Neural cell (in vitro differentiated cells): Measurements from ENCODE around the gene FGD3. TPM values are rescaled to one million over a fixed set of nuclear protein-coding genes. Genes with fewer than 3 reads are reported as not detected.

Experiments used
- H2AFZ ChIP-seq: fragments of 200-600, 300-800 bp; sonication (generic), shearing (Covaris generic); 2 replicates; pipeline ENCODE4 v1.6.0; 2014; ENCODE audit warnings: low read depth, mild to moderate bottlenecking, antibody characterized with exemption, low read length, moderate library complexity
- H3F3A ChIP-seq: fragments of 200-600 bp; shearing (Covaris generic); 2 replicates; pipeline ENCODE4 v1.6.1; 2016; ENCODE audit warnings: mild to moderate bottlenecking, moderate library complexity, mixed read lengths, antibody characterized with exemption, low read length; ENCODE audit not compliant: insufficient read depth, poor library complexity, severe bottlenecking
- H3K27ac ChIP-seq: fragments of 200-600, 300-800 bp; sonication (generic), shearing (Covaris generic); 2 replicates; pipeline ENCODE4 v1.5.1; 2014; ENCODE audit warnings: mild to moderate bottlenecking, low read length, moderate library complexity
- H3K27me3 ChIP-seq: fragments of 300-800, 200-600 bp; sonication (generic), shearing (Covaris generic); 2 replicates; pipeline ENCODE4 v1.6.0; 2014; ENCODE audit warnings: mild to moderate bottlenecking, low read depth, low read length, moderate library complexity; ENCODE audit not compliant: insufficient read depth
- H3K36me3 ChIP-seq: fragments of 300-800, 200-600 bp; sonication (generic), shearing (Covaris generic); 2 replicates; pipeline ENCODE4 v1.5.1; 2014; ENCODE audit warnings: mild to moderate bottlenecking, antibody characterized with exemption, low read length, moderate library complexity; ENCODE audit not compliant: insufficient read depth
- H3K4me2 ChIP-seq: fragments of 300-800, 200-600 bp; sonication (generic), shearing (Covaris generic); 2 replicates; pipeline ENCODE4 v1.6.0; 2014; ENCODE audit warnings: mild to moderate bottlenecking, low read length
- H3K4me3 ChIP-seq: fragments of 300-800, 200-600 bp; sonication (generic), shearing (Covaris generic); 2 replicates; pipeline ENCODE4 v1.5.1; 2014; ENCODE audit warnings: mild to moderate bottlenecking, low read length, moderate library complexity
- H3K79me2 ChIP-seq: fragments of 200-600 bp; shearing (Covaris generic); replicated peaks from 2 replicates; pipeline ENCODE4 v1.6.0; 2014; ENCODE audit warnings: mild to moderate bottlenecking, low read length, moderate library complexity; ENCODE audit not compliant: insufficient read depth
- H3K9ac ChIP-seq: fragments of 300-800, 200-600 bp; sonication (generic), shearing (Covaris generic); 2 replicates; pipeline ENCODE4 v1.6.1; 2016; ENCODE audit warnings: mild to moderate bottlenecking, low read length, mixed read lengths
- H3K9me2 ChIP-seq: fragments of 200-600 bp; shearing (Covaris generic); 2 replicates; pipeline ENCODE4 v1.6.1; 2016; ENCODE audit warnings: mild to moderate bottlenecking, low read length, mixed read lengths; ENCODE audit not compliant: insufficient read depth
- H3K9me3 ChIP-seq: fragments of 200-600, 300-800 bp; sonication (generic), shearing (Covaris generic); 2 replicates; pipeline ENCODE4 v1.6.1; 2016; ENCODE audit warnings: mild to moderate bottlenecking, mixed run types, low read length, moderate library complexity, mixed read lengths
- H4K20me1 ChIP-seq: fragments of 200-600 bp; shearing (Covaris generic); 2 replicates; pipeline ENCODE4 v1.6.1; 2016; ENCODE audit warnings: mild to moderate bottlenecking, mixed run types; ENCODE audit not compliant: insufficient read depth
- CTCF ChIP-seq: fragments of 450-650 bp; IDR thresholded peaks from 2 replicates; pipeline ENCODE4 v1.5.1; 2014; ENCODE audit warnings: antibody characterized with exemption, mild to moderate bottlenecking, moderate library complexity; ENCODE audit not compliant: poor library complexity, severe bottlenecking
- EP300 ChIP-seq: fragments of 450-650 bp; conservative IDR thresholded peaks from 2 replicates; pipeline ENCODE4 v1.6.1; 2014; ENCODE audit warnings: antibody characterized with exemption, mild to moderate bottlenecking, moderate library complexity; ENCODE audit not compliant: poor library complexity, severe bottlenecking
- EZH2 ChIP-seq: fragments of 200-600, 300-800 bp; shearing (Covaris generic), sonication (generic); IDR thresholded peaks from 2 replicates; pipeline ENCODE4 v1.6.1; 2014; ENCODE audit warnings: antibody characterized with exemption, low read length, borderline replicate concordance, mild to moderate bottlenecking; ENCODE audit not compliant: insufficient read depth, poor library complexity, severe bottlenecking
- MXI1 ChIP-seq: fragments of 450-650 bp; conservative IDR thresholded peaks from 2 replicates; pipeline ENCODE4 v1.6.1; 2014; ENCODE audit warnings: antibody characterized with exemption, mild to moderate bottlenecking; ENCODE audit not compliant: poor library complexity, severe bottlenecking
- POLR2AphosphoS5 ChIP-seq: IDR thresholded peaks from 2 replicates; pipeline ENCODE4 v1.6.1; 2012
- RAD21 ChIP-seq: fragments of 450-650 bp; conservative IDR thresholded peaks from 2 replicates; pipeline ENCODE4 v1.6.1; 2014; ENCODE audit warnings: antibody characterized with exemption, mild to moderate bottlenecking, moderate library complexity
- SMC3 ChIP-seq: fragments of 450-650 bp; conservative IDR thresholded peaks from 2 replicates; pipeline ENCODE4 v1.6.1; 2014; ENCODE audit warnings: antibody characterized with exemption, mild to moderate bottlenecking, moderate library complexity; ENCODE audit not compliant: poor library complexity
- TAF1 ChIP-seq: IDR thresholded peaks from 2 replicates; pipeline ENCODE4 v1.6.1; 2012; ENCODE audit warnings: low read depth
- polyA plus RNA-seq: library from polyadenylated mRNA; depleted of rRNA; stranded (reverse); fragments of >200 nt; gene quantifications from 2 replicates; pipeline ENCODE4 v1.2.3, GENCODE V29; 2014
- TF ChIP-seq, protein P1 (sequence below): IDR thresholded peaks from 2 replicates; pipeline ENCODE4 v1.6.1; 2012; ENCODE audit warnings: borderline replicate concordance

The FGD3 gene
- polyA plus RNA-seq, 1 donor from 2014 or later: 8.3 TPM

DNA sequence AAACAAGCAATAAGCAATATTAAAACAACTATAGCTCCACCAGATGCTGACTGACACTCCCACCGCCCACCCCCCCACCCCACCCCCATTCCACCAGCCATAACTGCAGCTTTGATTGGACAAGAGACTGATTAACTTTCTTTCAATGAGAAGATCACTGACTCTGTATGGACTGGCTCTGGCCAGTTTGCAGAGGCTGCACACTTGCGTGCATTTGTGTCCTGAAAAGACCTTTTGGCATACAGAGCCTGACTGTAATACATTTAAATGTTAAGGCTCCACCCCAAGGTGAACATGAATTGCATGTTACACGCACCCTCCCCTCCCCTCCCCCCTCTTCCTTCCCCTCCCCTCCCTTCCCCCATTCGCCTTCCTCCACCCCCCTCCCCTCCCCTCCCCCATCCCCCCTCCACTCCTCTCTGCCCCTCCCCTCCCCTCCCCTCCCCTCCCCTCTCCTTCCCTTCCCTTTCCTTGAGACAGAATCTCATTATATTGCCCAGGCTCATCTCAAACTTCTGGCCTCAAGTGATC lies 31.1 kb downstream of the FGD3 start:
- Histone ChIP-seq H3K27me3 (no peaks in the 10 kb centered on the region), H3K9ac (no peak overlapping the region), H4K20me1 (no peaks in the 10 kb centered on the region), H3K4me2 (no peak overlapping the region), H3K9me3 (no peaks in the 10 kb centered on the region), H3F3A (no peaks in the 10 kb centered on the region), H3K27ac (no peak overlapping the region), H3K36me3 (no peaks in the 10 kb centered on the region), H3K9me2 (no peaks in the 10 kb centered on the region), H2AFZ (no peak overlapping the region), H3K79me2 (no peaks in the 10 kb centered on the region), H3K4me3 (no peak overlapping the region)
- TF ChIP-seq TAF1: no peak

DNA sequence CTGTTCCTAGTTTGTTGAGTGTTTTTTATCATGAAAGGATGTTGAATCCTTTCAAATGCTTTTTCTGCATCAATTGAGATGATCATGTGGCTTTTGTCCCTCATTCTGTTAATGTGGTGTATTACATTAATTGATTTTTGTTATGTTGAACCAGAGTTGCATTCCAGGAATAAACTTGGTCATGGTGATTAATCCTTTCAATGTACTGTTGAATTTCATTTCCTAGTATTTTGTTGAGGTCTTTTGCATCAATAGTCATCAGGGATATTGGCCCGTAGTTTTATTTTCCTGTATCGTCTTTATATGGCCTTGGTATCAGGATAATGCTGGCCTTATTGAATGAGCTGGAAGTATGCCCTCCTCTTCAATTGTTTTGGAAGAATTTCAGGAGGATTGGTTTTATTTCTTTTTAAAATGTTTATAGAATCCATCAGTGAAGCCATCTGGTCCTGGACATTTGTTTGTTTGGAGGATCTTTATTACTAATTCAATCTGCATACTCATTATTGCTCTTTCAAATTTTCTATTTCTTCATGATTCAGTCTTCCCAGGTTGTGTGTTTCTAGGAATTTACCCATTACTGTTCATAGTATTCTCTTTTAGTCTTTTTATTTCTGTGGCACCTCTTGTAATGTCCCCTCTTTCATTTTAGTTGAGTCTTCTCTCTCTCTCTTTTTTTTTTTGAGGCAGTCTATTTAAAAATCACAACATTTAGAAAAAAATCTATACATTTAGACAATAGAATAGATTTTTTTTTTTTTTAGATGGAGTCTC lies 32.1 kb downstream of the FGD3 start:
- H4K20me1 ChIP-seq: no peaks in the 10 kb centered on the region
- no peak overlapping the region for H2AFZ ChIP-seq
- H3K4me2 ChIP-seq: no peak overlapping the region
- no peaks in the 10 kb centered on the region for H3K27me3 ChIP-seq
- no peaks in the 10 kb centered on the region for H3K9me2 ChIP-seq
- no peaks in the 10 kb centered on the region for H3K36me3 ChIP-seq
- H3K9me3 ChIP-seq: peaks cover 4% of the 10 kb centered on the region
- no peak overlapping the region for H3K9ac ChIP-seq
- H3F3A ChIP-seq: no peaks in the 10 kb centered on the region
- H3K79me2 ChIP-seq: no peaks in the 10 kb centered on the region
- no peak overlapping the region for H3K27ac ChIP-seq
- TF ChIP-seq RAD21 (no peak), TAF1 (no peak), SMC3 (no peak), EZH2 (no peak), POLR2AphosphoS5 (no peak), MXI1 (no peak), EP300 (no peak), CTCF (no peak)
- TF ChIP-seq, protein P1, sequence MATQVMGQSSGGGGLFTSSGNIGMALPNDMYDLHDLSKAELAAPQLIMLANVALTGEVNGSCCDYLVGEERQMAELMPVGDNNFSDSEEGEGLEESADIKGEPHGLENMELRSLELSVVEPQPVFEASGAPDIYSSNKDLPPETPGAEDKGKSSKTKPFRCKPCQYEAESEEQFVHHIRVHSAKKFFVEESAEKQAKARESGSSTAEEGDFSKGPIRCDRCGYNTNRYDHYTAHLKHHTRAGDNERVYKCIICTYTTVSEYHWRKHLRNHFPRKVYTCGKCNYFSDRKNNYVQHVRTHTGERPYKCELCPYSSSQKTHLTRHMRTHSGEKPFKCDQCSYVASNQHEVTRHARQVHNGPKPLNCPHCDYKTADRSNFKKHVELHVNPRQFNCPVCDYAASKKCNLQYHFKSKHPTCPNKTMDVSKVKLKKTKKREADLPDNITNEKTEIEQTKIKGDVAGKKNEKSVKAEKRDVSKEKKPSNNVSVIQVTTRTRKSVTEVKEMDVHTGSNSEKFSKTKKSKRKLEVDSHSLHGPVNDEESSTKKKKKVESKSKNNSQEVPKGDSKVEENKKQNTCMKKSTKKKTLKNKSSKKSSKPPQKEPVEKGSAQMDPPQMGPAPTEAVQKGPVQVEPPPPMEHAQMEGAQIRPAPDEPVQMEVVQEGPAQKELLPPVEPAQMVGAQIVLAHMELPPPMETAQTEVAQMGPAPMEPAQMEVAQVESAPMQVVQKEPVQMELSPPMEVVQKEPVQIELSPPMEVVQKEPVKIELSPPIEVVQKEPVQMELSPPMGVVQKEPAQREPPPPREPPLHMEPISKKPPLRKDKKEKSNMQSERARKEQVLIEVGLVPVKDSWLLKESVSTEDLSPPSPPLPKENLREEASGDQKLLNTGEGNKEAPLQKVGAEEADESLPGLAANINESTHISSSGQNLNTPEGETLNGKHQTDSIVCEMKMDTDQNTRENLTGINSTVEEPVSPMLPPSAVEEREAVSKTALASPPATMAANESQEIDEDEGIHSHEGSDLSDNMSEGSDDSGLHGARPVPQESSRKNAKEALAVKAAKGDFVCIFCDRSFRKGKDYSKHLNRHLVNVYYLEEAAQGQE: no peak
- H3K4me3 ChIP-seq: no peak overlapping the region
